ENCODE results near the gene MYO1G. TPM values are rescaled to one million over a fixed set of nuclear protein-coding genes. Genes with fewer than 3 reads are reported as not detected.
A peak's percentile ranks its signal among the peaks of the same experiment; 100 is the strongest.

Gene MYO1G
- total and polyA plus RNA-seq, 9 of the 15 experiments (the other 6 are each of a cell fraction or from before 2014, with no cell fraction given), result 0.03 to 0.62 (median 0.13) TPM; not detected in 1

DNA sequence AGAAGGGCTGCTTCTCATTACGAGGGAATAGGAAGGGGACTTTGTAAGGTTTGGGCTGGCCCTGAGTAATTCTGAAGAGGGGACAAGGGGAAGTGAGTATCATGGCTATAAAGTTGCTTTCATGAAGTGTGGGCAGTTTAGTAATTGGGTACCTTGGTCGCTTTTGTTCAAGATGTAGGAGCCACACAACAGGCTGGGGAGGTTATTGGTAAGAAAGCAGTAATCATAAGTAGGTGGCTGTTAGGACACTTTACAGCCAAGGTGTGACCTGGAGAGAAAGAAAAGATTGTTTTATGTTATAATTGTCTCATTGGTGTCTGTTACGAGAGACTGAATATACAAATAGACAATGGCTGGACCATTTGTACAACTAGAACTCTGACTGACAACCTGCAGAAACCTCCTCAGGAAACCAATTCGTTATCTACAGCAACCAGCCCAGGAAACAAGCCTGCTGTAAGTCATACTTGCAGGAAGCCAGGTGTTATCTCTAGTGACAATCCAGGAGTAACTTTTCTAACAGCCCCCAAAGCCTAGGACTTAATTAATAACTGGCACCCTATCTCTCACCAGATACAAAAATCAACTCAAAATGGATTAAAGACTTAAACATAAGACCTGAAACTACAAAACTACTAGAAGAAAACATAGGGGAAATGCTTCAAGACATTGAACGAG lies 16.2 kb upstream of the MYO1G start (continued):
- peak; percentile 69 for TF ChIP-seq EP400 (IDR thresholded peaks at IDR 0.05)
- TF ChIP-seq ZNF778 (CRISPR knock-in tag; IDR thresholded peaks at IDR 0.05), result no peak
- TF ChIP-seq, protein P1, sequence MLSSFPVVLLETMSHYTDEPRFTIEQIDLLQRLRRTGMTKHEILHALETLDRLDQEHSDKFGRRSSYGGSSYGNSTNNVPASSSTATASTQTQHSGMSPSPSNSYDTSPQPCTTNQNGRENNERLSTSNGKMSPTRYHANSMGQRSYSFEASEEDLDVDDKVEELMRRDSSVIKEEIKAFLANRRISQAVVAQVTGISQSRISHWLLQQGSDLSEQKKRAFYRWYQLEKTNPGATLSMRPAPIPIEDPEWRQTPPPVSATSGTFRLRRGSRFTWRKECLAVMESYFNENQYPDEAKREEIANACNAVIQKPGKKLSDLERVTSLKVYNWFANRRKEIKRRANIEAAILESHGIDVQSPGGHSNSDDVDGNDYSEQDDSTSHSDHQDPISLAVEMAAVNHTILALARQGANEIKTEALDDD (IDR thresholded peaks at IDR 0.05), result peak; percentile 98
- peak; percentile 65 for TF ChIP-seq GABPA (tag; conservative IDR thresholded peaks at IDR 0.05; ENCODE audit: low read depth)
- peak; percentile 95 for TF ChIP-seq HDAC2 (IDR thresholded peaks at IDR 0.05)
- TF ChIP-seq, protein P2, sequence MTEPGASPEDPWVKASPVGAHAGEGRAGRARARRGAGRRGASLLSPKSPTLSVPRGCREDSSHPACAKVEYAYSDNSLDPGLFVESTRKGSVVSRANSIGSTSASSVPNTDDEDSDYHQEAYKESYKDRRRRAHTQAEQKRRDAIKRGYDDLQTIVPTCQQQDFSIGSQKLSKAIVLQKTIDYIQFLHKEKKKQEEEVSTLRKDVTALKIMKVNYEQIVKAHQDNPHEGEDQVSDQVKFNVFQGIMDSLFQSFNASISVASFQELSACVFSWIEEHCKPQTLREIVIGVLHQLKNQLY (CRISPR knock-in tag; conservative IDR thresholded peaks at IDR 0.05), result no peak
- TF ChIP-seq, protein P3, sequence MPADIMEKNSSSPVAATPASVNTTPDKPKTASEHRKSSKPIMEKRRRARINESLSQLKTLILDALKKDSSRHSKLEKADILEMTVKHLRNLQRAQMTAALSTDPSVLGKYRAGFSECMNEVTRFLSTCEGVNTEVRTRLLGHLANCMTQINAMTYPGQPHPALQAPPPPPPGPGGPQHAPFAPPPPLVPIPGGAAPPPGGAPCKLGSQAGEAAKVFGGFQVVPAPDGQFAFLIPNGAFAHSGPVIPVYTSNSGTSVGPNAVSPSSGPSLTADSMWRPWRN (IDR thresholded peaks at IDR 0.05; ENCODE audit: low read depth), result peak; percentile 85
- no peak for TF ChIP-seq E2F3 (CRISPR knock-in tag; IDR thresholded peaks at IDR 0.05)
- no peak for TF ChIP-seq FOXJ2 (tag; IDR thresholded peaks at IDR 0.05)
- TF ChIP-seq JUN (IDR thresholded peaks at IDR 0.05; ENCODE audit: borderline replicate concordance, low read depth, low read length), result peak; percentile 46; the same call in 1 of the 2 replicates
- no peak for TF ChIP-seq JUN (CRISPR knock-in tag; IDR thresholded peaks at IDR 0.05; ENCODE audit: borderline replicate concordance)
- peak; percentile 48 for TF ChIP-seq TAF1 (IDR thresholded peaks at IDR 0.05; ENCODE audit: control insufficient read depth, extremely low read depth, insufficient read depth, low read length, severe bottlenecking)
- TF ChIP-seq KAT2B (IDR thresholded peaks at IDR 0.05; ENCODE audit: low read depth, low read length), result no peak
- TF ChIP-seq SMAD1 (IDR thresholded peaks at IDR 0.05; ENCODE audit: low read depth, low read length, partially characterized antibody), result peak; percentile 95
- no peak for TF ChIP-seq ZBTB1 (CRISPR knock-in tag; IDR thresholded peaks at IDR 0.05; ENCODE audit: borderline replicate concordance, low read depth)
- TF ChIP-seq ZKSCAN1 (IDR thresholded peaks at IDR 0.05; ENCODE audit: low read depth, low read length), result no peak
- TF ChIP-seq ZNF766 (CRISPR knock-in tag; conservative IDR thresholded peaks at IDR 0.05), result peak; percentile 99
- no peak for TF ChIP-seq SNIP1 (IDR thresholded peaks at IDR 0.05; ENCODE audit: low read depth)
- TF ChIP-seq, protein P4, sequence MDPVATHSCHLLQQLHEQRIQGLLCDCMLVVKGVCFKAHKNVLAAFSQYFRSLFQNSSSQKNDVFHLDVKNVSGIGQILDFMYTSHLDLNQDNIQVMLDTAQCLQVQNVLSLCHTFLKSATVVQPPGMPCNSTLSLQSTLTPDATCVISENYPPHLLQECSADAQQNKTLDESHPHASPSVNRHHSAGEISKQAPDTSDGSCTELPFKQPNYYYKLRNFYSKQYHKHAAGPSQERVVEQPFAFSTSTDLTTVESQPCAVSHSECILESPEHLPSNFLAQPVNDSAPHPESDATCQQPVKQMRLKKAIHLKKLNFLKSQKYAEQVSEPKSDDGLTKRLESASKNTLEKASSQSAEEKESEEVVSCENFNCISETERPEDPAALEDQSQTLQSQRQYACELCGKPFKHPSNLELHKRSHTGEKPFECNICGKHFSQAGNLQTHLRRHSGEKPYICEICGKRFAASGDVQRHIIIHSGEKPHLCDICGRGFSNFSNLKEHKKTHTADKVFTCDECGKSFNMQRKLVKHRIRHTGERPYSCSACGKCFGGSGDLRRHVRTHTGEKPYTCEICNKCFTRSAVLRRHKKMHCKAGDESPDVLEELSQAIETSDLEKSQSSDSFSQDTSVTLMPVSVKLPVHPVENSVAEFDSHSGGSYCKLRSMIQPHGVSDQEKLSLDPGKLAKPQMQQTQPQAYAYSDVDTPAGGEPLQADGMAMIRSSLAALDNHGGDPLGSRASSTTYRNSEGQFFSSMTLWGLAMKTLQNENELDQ (CRISPR knock-in tag; IDR thresholded peaks at IDR 0.05; ENCODE audit: borderline replicate concordance), result no peak
- no peak for TF ChIP-seq ZNF830 (CRISPR knock-in tag; IDR thresholded peaks at IDR 0.05)
- no peak for TF ChIP-seq TSC22D4 (tag; IDR thresholded peaks at IDR 0.05)
- no peak for TF ChIP-seq ZNF24 (IDR thresholded peaks at IDR 0.05)
- peak in 1 of 2 experiments; percentile 70; a peak in 1 of 4 replicates for TF ChIP-seq TEAD1 (CRISPR knock-in tag; IDR thresholded peaks at IDR 0.05)
- no peak for TF ChIP-seq PHTF2 (CRISPR knock-in tag; IDR thresholded peaks at IDR 0.05)
- TF ChIP-seq ZNF668 (CRISPR knock-in tag; IDR thresholded peaks at IDR 0.05), result no peak
- TF ChIP-seq GATA2 (CRISPR knock-in tag; IDR thresholded peaks at IDR 0.05), result peak; percentile 95
